AG09309 (cell line): Measurements from ENCODE around the gene FRMPD1.

Experiments used
- DNase-seq: peaks from one replicate; pipeline ENCODE4 v3.0.0-alpha.2; 2010; ENCODE audit warnings: low read depth
- H3K4me3 ChIP-seq: 2 replicates; pipeline ENCODE4 v1.5.1; 2011; ENCODE audit warnings: mild to moderate bottlenecking, low read depth, low read length, moderate library complexity; ENCODE audit not compliant: control insufficient read depth
- TF ChIP-seq, protein P1 (sequence below): IDR thresholded peaks from 2 replicates; pipeline ENCODE4 v1.5.1; 2011; ENCODE audit warnings: mild to moderate bottlenecking, low read depth, low read length, inconsistent platforms; ENCODE audit not compliant: insufficient read depth, control insufficient read depth; ENCODE audit errors: missing control alignments

FRMPD1 gene

DNA sequence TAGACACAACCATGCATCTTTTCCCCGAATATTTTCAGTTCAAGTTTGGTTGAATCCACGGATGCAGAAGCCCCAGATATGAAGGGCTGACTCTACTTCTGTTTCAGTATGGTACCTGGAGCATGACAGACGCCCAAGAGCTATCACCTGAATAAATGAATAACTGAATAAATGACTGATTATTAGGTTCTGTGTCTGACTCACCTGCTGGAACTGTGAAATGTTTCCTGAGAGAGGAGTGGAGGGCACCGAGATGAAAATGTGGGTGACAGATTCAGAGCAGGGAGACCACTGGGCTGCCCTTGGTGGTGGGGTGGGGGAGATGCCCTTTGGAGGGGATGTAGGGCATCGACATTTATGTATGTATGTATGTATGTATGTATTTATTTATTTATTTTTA lies 13.2 kb downstream of the FRMPD1 start:
- DNase-seq = no peak
- TF ChIP-seq, protein P1, sequence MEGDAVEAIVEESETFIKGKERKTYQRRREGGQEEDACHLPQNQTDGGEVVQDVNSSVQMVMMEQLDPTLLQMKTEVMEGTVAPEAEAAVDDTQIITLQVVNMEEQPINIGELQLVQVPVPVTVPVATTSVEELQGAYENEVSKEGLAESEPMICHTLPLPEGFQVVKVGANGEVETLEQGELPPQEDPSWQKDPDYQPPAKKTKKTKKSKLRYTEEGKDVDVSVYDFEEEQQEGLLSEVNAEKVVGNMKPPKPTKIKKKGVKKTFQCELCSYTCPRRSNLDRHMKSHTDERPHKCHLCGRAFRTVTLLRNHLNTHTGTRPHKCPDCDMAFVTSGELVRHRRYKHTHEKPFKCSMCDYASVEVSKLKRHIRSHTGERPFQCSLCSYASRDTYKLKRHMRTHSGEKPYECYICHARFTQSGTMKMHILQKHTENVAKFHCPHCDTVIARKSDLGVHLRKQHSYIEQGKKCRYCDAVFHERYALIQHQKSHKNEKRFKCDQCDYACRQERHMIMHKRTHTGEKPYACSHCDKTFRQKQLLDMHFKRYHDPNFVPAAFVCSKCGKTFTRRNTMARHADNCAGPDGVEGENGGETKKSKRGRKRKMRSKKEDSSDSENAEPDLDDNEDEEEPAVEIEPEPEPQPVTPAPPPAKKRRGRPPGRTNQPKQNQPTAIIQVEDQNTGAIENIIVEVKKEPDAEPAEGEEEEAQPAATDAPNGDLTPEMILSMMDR = no peak
- no peak overlapping the region for H3K4me3 ChIP-seq

DNA sequence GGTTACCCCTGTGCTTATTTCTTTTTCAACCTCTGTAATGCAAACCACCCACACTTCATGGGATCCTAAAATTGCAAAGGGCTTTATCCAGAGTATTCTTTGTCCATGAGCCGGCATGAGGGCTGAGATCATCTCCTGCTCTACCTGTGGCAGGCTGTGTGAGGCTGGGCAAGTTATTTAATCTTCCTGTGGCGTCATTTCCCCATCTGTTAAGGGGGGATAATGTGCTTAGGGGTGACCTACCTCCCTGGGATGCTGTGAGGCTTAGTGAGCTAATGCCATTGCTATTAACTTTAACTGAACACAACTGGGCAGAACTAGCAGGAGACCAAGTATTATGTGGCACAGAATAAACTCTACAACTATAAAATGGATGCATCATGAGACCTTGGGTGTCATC lies 17.0 kb downstream of the FRMPD1 start:
- DNase-seq = no peak
- H3K4me3 ChIP-seq = no peak overlapping the region
- TF ChIP-seq, protein P1 = no peak

GRCh38 chr9:37668116-37668601 lies 17.4 kb downstream of the FRMPD1 start:
- H3K4me3 ChIP-seq = no peak overlapping the region
- no peak for DNase-seq
- TF ChIP-seq, protein P1 = peak; percentile 29

- DNase-seq = no peak
- H3K4me3 ChIP-seq = no peak overlapping the region
- TF ChIP-seq, protein P1 = no peak
These were observed 18.5 kb downstream of the FRMPD1 start for GRCh38 chr9:37669232-37669631.

- DNase-seq = no peak
These were observed 24.9 kb downstream of the FRMPD1 start for GRCh38 chr9:37675661-37676060.

GRCh38 chr9:37676411-37676830 lies 25.7 kb downstream of the FRMPD1 start:
- TF ChIP-seq, protein P1 = no peak
- no peak overlapping the region for H3K4me3 ChIP-seq
- DNase-seq = no peak

More at GRCh38 chr9:37675661-37676060, 24.9 kb downstream of the FRMPD1 start:
- H3K4me3 ChIP-seq = no peak overlapping the region
- TF ChIP-seq, protein P1 = no peak

DNA sequence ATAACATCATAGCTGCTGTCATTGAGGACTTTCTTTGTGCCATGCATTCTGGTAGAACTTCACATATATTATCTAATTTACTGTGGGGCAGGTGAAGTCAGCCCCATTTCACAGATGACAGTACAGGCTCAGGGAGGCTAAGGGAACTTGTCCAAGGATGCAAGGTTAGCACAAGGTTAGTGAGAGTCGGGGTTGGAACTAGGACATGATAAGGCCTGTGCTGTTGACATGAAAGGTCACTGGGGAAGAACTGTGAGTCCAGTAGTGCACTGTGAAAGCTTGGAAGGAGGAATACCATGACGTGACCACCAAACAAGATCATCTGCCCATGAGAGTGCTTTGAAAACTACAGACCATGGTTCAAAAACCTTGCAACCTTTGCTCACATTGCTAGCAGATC lies 26.7 kb downstream of the FRMPD1 start:
- TF ChIP-seq, protein P1 = no peak
- no peak for DNase-seq
- H3K4me3 ChIP-seq = no peak overlapping the region
